GM12801 (cell line): Measurements from ENCODE around the gene ATP5F1D.

ENCODE experiments used
- TF ChIP-seq, protein P1 (sequence below): IDR thresholded peaks from one replicate; pipeline ENCODE4 v1.5.1; 2011; ENCODE audit warnings: control low read depth; ENCODE audit not compliant: insufficient read length; ENCODE audit errors: extremely low read depth

The ATP5F1D gene

DNA sequence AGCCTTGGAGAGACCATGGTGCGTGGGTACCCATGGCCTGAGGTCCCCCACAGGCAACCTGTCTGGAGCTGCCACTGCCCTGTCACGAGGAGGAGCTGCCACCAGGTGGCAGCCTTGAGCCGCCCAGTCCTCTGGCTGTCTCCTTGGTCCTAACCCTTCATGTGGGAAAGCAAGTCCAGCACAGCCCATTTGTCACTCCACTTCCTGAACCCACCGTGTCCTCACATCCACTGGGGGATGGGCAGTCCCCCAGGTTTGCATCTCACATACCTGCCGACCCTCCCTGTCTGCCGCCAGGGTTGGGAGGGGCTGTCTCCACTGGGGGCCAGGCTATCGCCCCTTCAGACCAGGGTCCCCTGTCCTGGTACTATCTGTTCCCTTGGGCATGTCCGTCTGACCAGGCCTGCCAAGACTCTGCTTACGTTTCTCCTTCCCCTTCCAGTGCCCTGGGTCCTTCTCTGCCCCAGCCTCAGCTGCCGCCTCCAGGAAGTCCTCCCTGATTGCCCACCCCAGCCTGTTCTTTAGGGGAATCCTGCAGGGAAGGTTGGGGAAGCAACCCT is 38.3 kb downstream of the ATP5F1D start:
- TF ChIP-seq, protein P1, sequence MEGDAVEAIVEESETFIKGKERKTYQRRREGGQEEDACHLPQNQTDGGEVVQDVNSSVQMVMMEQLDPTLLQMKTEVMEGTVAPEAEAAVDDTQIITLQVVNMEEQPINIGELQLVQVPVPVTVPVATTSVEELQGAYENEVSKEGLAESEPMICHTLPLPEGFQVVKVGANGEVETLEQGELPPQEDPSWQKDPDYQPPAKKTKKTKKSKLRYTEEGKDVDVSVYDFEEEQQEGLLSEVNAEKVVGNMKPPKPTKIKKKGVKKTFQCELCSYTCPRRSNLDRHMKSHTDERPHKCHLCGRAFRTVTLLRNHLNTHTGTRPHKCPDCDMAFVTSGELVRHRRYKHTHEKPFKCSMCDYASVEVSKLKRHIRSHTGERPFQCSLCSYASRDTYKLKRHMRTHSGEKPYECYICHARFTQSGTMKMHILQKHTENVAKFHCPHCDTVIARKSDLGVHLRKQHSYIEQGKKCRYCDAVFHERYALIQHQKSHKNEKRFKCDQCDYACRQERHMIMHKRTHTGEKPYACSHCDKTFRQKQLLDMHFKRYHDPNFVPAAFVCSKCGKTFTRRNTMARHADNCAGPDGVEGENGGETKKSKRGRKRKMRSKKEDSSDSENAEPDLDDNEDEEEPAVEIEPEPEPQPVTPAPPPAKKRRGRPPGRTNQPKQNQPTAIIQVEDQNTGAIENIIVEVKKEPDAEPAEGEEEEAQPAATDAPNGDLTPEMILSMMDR = no peak

DNA sequence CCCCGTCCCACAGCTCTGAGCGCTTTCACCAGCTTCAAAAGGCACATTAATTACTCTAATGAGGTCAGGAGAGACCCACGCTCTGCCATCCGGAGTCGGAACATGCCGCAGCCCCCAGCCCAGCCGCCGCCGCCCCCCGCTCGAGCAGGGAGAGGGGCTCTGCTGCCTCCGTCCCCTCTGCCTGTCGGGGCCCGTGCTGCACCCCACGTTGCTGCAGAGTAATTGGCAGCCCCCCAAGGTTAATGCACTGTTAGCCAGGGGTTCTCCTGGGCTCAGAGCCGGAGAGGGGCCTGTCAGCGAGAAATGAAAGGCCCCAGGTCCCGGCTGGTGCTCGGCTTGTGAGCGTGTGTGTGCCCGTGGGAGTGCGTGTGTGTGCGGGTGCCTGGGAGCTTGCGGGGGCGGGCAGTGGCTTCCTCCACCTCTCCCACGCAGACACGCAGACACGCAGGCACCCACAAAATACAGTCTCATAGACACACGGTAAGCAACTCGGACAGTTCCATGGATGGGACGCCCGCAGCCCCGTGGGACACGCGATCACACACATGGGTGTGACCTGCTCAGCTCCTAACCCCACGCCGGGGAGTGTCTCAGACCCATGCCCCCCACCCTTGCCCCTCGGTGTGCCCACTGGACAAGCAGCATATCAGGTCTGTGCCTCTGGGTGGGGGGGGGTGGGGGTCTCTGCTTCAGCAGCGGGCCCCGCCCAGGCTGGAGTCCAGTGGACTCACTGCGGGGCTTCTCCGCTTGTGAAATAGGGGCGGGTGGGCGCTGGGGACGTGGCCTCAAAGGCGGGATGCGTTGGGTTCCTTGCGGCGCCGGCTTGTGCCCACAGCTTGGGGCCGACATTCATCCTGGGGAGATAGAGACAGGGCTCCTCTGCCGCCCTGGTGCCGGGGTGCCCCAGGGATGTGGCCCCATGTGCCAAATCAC is 39.4 kb downstream of the ATP5F1D start:
- TF ChIP-seq, protein P1 = no peak

DNA sequence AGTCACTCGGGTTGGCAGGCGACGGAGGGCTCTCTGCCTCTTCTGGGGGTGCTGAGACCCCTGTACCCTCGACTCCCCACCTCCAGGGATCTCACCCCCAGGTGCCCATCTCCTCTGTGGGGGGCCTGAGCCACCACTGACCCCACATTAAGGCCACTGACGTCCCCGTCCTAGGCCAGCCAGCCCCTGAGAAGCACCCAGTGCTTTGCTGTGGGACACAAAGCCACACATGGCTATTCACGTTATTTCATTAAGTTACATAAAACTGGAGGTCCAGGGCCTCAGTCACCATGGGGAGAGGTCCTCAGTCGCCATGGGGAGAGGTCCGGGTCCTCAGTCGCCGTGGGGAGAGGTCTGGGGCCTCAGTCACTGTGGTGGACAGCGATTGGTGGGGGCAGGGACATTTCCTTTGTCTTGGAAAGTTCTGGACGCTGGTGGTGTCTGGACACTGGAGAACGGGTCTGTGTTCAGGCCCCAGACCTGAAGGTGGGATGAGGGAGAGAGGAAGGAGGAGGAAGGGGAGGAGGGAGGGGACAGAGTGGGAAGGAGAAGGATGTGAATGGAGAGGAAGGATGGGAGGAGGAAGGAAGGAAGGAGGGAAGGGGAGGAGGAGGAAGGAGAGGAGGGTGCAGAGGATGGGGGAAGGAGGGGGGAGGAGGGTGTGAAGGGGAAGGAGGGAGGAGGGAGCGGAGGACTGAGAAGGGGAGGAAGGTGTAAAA is 40.2 kb downstream of the ATP5F1D start:
- TF ChIP-seq, protein P1 = no peak

DNA sequence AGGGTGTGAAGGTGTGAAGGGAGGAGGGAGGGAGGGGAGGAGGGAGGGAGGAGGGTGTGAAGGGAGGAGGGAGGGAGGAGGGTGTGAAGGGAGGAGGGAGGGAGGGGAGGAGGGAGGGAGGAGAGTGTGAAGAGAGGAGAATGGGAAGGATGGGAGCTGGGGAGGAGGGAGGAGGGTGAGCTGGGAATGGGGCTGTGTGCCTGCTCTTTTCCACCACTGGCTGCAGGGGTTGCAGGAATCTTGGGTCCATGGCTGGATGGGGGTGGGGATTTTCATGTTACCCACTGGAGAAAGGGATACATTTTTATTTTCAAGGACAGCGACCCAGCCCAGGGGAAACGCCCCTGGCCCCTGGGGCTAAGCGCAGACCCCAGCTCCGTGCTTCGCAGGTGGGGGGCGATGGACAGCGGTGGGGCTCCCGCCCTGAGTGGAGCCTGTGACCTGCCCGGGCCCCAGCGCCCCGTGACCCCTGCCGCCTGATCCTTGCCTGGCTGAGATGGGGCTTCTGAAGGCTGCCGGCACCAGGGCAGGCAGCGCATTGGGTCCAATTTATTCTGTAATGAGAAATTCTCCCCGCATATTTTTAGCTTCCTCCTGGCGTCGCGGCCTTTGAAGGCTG is 41.1 kb downstream of the ATP5F1D start:
- TF ChIP-seq, protein P1 = no peak

DNA sequence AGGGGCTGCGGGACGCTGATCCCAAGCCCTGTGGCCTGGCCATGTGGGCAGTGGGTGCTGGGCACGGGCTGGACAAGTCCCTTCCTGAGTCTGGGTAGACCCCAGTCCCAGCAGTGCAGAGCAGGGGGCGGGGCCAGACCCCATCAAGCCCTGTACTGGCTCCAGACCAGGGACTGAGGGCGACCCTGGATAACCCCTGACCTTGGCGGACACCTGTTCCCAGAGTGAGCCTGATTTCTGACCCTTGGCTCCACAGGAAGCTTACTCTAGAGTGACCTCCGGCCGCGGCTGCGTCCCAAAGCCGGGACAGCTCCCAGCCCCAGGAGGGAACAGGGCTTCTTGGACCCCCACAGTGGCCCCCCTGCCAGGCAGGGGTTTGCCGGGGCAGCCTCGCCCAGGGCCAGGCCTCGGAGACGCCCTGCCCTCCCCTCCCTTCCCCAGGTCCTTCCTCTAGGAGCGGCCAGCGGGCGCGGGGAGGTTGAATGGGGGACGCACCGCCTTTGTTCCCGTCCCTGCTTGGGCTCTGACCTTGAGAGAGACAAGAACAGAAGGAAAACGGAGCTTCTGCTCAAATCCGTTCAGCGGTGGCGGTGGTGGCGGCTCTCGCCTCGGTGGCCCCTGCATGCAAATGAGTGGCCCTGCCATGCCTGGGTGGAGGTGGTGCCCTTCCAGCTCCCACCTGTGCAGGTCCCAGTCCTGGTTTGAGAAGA is 41.8 kb downstream of the ATP5F1D start:
- TF ChIP-seq, protein P1 = no peak

DNA sequence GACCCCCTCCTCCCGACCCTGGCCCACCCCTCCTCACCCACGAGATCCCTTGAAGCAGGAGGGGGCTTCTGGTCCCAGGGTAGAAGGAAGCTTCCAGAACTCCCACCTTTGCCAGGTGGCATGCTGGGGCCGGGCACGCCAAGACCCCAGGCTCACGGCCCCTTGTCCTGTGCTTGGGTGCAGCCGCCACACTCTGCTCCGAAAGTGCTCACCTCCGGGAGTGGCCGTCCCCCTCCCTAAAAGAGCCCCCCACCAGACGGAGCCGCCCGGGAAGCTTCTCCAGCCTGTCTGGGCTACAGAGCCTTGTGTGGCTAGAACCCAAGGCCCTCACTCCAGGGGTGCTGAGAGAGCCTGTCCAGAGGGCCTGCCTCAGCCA is 42.4 kb downstream of the ATP5F1D start:
- TF ChIP-seq, protein P1 = no peak
